Ureter (tissue), 1 donor: Measurements from ENCODE around the gene SHISA8. TPM values are rescaled to one million over a fixed set of nuclear protein-coding genes. Genes with fewer than 3 reads are reported as not detected.

Experiments
- DNase-seq: peaks from one replicate; pipeline ENCODE4 v3.0.0-alpha.2; 2020; ENCODE audit warnings: low spot score
- total RNA-seq: library from RNA; stranded (reverse); gene quantifications from one replicate; pipeline ENCODE4 v1.2.4, GENCODE V29; 2023
- donor health status: DM: yes; HTN: yes; CAD: no.

The SHISA8 gene
- total RNA-seq, 1 donor from 2014 or later: not detected

- DNase-seq: no peak
Observed at GRCh38 chr22:41913842-41914534, 886 bp downstream of the SHISA8 start.

- DNase-seq: no peak
Observed at GRCh38 chr22:41913040-41913719, 1.7 kb downstream of the SHISA8 start.

GRCh38 chr22:41912338-41913039 lies 2.4 kb downstream of the SHISA8 start:
- no peak for DNase-seq

GRCh38 chr22:41911001-41911611 lies 3.8 kb downstream of the SHISA8 start:
- DNase-seq: peak; percentile 41

- peak; percentile 46 for DNase-seq
Observed at GRCh38 chr22:41910050-41911000, 4.5 kb downstream of the SHISA8 start.

GRCh38 chr22:41909310-41910049 lies 5.4 kb downstream of the SHISA8 start:
- DNase-seq: no peak

- no peak for DNase-seq
Observed at GRCh38 chr22:41908411-41909309, 6.2 kb downstream of the SHISA8 start.

GRCh38 chr22:41907436-41908401 lies 7.2 kb downstream of the SHISA8 start:
- no peak for DNase-seq

GRCh38 chr22:41906822-41907221 lies 8.1 kb downstream of the SHISA8 start:
- no peak for DNase-seq

GRCh38 chr22:41905411-41906202 lies 9.3 kb downstream of the SHISA8 start:
- DNase-seq: no peak

- DNase-seq: no peak
Observed at GRCh38 chr22:41904450-41905410, 10.1 kb downstream of the SHISA8 start.

- peak; percentile 82 for DNase-seq
Observed at GRCh38 chr22:41902932-41903421, 11.9 kb downstream of the SHISA8 start.

GRCh38 chr22:41902016-41902415 lies 12.9 kb downstream of the SHISA8 start:
- no peak for DNase-seq

GRCh38 chr22:41900652-41901312 lies 14.1 kb downstream of the SHISA8 start:
- no peak for DNase-seq

- no peak for DNase-seq
Observed at GRCh38 chr22:41899992-41900651, 14.8 kb downstream of the SHISA8 start.
